Duodenal mucosa (tissue), 2 donors: Measurements from ENCODE around the gene GPD1.
"Not testable (repeated sequence)": the region's sequence is repeated elsewhere in the genome, so short reads cannot be mapped to it uniquely, and the experiment has no call there.

ENCODE experiments used
- H3K27ac ChIP-seq: one replicate; pipeline ENCODE4 v1.7.0; 2013; ENCODE audit warnings: low read depth, low read length
- H3K27me3 ChIP-seq, 2 donors: one replicate each; pipeline ENCODE4 v1.7.0; 2013; ENCODE audit warnings: low read length in 2 of 2, control low read depth in 1 of 2; ENCODE audit not compliant: insufficient read depth in 2 of 2, control insufficient read depth in 1 of 2
- H3K36me3 ChIP-seq, 2 donors: one replicate each; pipeline ENCODE4 v1.7.0; 2013; ENCODE audit warnings: low read length in 2 of 2, control low read depth in 1 of 2; ENCODE audit not compliant: insufficient read depth in 2 of 2, control insufficient read depth in 1 of 2
- H3K4me1 ChIP-seq, 2 donors: one replicate each; pipeline ENCODE4 v1.7.0; 2013; ENCODE audit warnings: low read length in 2 of 2, control low read depth in 1 of 2; ENCODE audit not compliant: insufficient read depth in 2 of 2, control insufficient read depth in 1 of 2
- H3K4me3 ChIP-seq, 2 donors: one replicate each; pipeline ENCODE4 v1.7.0; 2013; ENCODE audit warnings: low read length in 2 of 2, low read depth in 1 of 2
- H3K9ac ChIP-seq, 2 donors: one replicate each; pipeline ENCODE4 v1.7.0; 2013; ENCODE audit warnings: low read length in 2 of 2, low read depth in 1 of 2
- H3K9me3 ChIP-seq, 2 donors: one replicate each; pipeline ENCODE4 v1.7.0; 2013; ENCODE audit warnings: low read length in 2 of 2, control low read depth in 1 of 2; ENCODE audit not compliant: control insufficient read depth in 1 of 2

The GPD1 gene

DNA sequence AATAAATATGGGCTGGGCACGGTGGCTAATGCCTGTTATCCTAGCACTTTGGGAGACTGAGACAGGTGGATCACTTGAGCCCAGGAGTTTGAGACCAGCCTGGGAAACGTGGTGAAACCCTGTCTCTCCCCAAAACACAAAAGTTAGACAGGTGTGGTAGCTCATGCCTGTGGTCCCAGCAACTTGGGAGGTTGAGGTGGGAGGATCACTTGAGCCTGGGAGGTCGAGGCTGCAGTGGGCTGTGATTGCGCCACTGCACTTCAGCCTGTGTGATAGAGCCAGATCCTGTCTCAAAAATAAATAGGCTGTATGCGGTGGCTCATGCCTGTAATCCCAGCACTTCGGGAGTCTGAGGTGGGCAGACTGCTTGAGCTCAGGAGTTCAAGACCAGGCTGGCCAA lies 44.2 kb downstream of the GPD1 start:
- not testable (repeated sequence) for H3K27ac ChIP-seq, H3K9ac ChIP-seq, H3K27me3 ChIP-seq, H3K9me3 ChIP-seq, H3K36me3 ChIP-seq, H3K4me1 ChIP-seq, H3K4me3 ChIP-seq

DNA sequence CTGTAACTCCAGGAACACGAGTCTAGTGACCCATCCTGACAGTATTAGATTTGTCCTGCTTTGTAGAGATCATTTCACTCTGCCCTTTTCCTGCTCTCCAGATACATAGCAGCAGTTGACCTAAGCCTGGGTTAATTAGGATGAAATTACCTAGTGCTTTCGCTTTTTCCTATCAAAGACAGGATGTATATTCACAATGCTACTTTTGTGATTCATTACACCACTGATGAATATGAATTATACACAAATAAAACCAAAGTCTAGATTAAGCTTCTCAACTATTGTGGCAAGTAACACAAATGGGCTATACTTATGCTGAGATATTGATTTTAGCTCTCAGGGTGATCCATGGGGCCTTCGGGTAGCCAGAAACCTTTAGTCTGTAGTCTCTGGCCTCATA lies 45.5 kb downstream of the GPD1 start:
- no peak overlapping the region for H3K9ac ChIP-seq

DNA sequence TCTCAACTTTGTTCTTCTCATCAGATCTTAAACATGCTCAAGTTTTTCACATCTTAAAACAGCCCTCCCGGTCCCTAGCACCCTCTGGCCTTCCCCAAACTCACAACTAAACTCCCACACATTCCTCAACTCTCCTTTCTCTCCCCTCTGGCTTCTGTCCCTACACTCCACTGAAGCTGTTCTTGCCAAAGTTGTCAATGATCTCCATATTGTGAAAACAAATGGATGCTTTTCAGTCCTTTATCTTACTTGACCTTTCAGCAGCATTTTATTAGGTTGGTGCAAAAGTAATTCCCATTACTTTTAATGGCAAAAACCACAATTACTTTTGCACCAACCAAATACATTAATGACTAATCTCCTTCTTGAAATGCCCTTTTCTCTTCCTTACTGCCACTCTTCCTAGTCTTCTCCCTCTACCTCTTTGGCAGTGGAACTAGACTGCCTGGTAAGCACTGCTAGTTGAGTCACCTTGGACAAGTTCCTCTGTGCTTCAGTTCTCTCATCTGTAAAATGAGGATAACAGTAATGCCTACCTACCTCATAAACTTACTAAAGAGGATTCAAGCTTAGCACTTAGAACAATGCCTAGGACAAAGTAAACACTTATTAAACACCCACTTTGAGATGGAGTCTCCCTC lies 47.4 kb downstream of the GPD1 start:
- no peaks in the 10 kb centered on the region for H3K4me1 ChIP-seq
- H3K9me3 ChIP-seq = no peaks in the 10 kb centered on the region
- no peak overlapping the region for H3K27ac ChIP-seq
- no peaks in the 10 kb centered on the region for H3K36me3 ChIP-seq
- no peak overlapping the region for H3K4me3 ChIP-seq
- H3K9ac ChIP-seq = no peak overlapping the region
- H3K27me3 ChIP-seq = no peaks in the 10 kb centered on the region

More for the DNA sequence above, 45.5 kb downstream of the GPD1 start:
- Histone ChIP-seq H3K36me3 (no peaks in the 10 kb centered on the region), H3K27me3 (no peaks in the 10 kb centered on the region), H3K4me3 (no peak overlapping the region), H3K27ac (no peak overlapping the region), H3K4me1 (no peaks in the 10 kb centered on the region), H3K9me3 (no peaks in the 10 kb centered on the region)

DNA sequence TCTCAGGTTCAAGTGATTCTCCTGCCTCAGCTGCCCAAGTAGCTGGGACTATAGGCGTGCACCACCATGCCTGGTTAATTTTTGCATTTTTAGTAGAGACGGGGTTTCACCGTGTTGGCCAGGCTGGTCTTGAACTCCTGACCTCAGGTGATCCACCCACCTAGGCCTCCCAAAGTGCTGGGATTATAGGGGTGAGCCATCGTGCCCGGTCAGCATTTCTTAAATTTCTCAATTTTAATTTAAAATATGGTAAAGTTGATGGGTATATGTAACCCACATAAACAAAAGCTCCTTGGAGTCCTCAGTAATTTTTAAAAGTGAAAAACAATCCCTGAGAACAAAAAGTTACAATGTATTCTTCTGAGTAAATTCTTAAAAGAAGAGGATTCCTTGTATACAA lies 51.1 kb downstream of the GPD1 start:
- H3K27ac ChIP-seq, H3K4me1 ChIP-seq, H3K27me3 ChIP-seq, H3K36me3 ChIP-seq, H3K9me3 ChIP-seq, H3K4me3 ChIP-seq, H3K9ac ChIP-seq: not testable (repeated sequence)

DNA sequence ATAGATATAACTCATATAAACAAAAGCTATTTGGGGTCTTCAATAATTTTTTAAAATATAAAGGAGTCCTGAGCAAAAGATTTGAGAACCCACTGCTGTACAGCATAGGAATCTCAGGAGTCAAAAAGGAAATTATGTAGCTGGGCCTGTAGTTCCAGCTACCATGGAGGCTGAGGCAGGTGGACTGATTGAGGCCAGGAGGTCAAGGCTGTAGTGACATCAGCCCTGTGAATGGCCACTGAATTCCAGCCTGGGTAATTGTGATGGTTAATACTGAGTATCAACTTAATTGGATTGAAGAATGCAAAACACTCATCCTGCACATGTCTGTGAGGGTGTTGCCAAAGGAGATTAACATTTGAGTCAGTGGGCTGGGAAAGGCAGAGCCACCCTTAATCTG lies 52.8 kb downstream of the GPD1 start:
- no peak overlapping the region for H3K9ac ChIP-seq
- H3K4me3 ChIP-seq = no peak overlapping the region
- no peaks in the 10 kb centered on the region for H3K36me3 ChIP-seq
- no peaks in the 10 kb centered on the region for H3K9me3 ChIP-seq
- H3K27me3 ChIP-seq = no peaks in the 10 kb centered on the region
- no peaks in the 10 kb centered on the region for H3K4me1 ChIP-seq
- H3K27ac ChIP-seq = no peak overlapping the region

DNA sequence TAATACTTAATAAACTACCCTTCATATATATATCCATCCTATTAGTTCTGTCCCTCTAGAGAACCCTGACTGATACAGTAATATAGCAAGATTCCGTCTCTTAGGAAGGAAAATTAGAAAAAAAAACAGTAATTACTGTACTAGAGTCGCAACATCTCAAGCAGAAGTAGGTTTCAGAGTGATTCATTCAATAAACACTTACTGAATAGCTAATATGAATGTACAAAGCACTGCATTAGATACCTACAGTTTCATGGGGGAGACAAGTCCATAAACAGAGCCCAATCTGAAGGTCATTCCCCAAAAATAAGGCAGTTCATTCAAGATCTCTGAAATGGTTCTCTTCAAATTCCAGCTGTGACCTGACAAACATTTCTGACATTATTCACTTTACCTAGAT lies 53.5 kb downstream of the GPD1 start:
- Histone ChIP-seq H3K27me3 (no peaks in the 10 kb centered on the region), H3K4me1 (no peaks in the 10 kb centered on the region), H3K9ac (no peak overlapping the region), H3K36me3 (no peaks in the 10 kb centered on the region), H3K4me3 (no peak overlapping the region), H3K27ac (no peak overlapping the region), H3K9me3 (no peaks in the 10 kb centered on the region)

DNA sequence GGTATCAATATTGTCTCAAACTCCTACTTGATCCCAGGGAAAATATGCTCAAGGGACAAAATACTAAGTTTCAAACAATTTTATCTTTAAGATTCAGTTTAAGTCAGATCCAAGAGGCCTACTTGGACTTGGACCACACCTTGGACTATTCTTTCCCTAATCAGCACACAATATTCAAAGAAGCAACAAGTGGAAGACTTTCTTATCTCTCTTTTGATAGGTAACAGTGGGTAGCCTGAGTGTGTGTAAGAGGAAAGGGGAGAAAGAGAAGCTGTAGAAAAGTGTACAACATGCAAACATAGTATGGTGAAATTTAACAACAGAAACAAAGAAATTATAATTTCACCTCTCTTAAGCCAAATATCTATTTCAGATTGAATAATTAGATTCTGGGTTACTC lies 56.8 kb downstream of the GPD1 start:
- Histone ChIP-seq H3K4me3 (no peak overlapping the region), H3K9ac (no peak overlapping the region), H3K9me3 (no peaks in the 10 kb centered on the region), H3K36me3 (no peaks in the 10 kb centered on the region), H3K27me3 (no peaks in the 10 kb centered on the region), H3K27ac (no peak overlapping the region), H3K4me1 (peaks cover 0 to 3% of the 10 kb centered on the region in 2 donors)
